Gastroesophageal sphincter (tissue), 4 donors: ENCODE measurements around the gene DYNLT4. TPM values are rescaled to one million over a fixed set of nuclear protein-coding genes. Genes with fewer than 3 reads are reported as not detected.

Source experiments
- ATAC-seq: fragments of 150-250 bp; one replicate; pipeline ENCODE4 v1.9.1; 2016; ENCODE audit warnings: mild to moderate bottlenecking, moderate library complexity
- H3K27ac ChIP-seq, 4 donors: fragments of 200-600 bp; sonication (generic) in 3 of 4; 1 replicate in 3 of 4; 2 replicates in 1 of 4; pipeline ENCODE4 v1.5.1; 2016 to 2019
- H3K27me3 ChIP-seq: fragments of 200-600 bp; sonication (generic); one replicate; pipeline ENCODE4 v1.5.1; 2019
- H3K36me3 ChIP-seq, 2 donors: fragments of 200-600 bp; sonication (generic); one replicate each; pipeline ENCODE4 v1.5.1; 2019; ENCODE audit warnings: control low read depth in 1 of 2
- H3K4me1 ChIP-seq, 3 donors: fragments of 200-600 bp; sonication (generic); 1 replicate in 2 of 3; 2 replicates in 1 of 3; pipeline ENCODE4 v1.5.1; 2016 to 2019; ENCODE audit warnings: control low read depth in 2 of 3
- H3K4me3 ChIP-seq, 2 donors: fragments of 200-600 bp; sonication (generic); one replicate each; pipeline ENCODE4 v1.5.1; 2019; ENCODE audit warnings: mild to moderate bottlenecking in 1 of 2, moderate library complexity in 1 of 2
- H3K9me3 ChIP-seq, 3 donors: fragments of 200-600 bp; sonication (generic); one replicate each; pipeline ENCODE4 v1.5.1; 2017 to 2019; ENCODE audit warnings: control low read depth in 2 of 3
- CTCF ChIP-seq, 4 experiments: fragments of 200-600 bp in 2 of 4; fragments of 450-650 bp in 2 of 4; sonication (generic) in 1 of 4; IDR thresholded peaks; one replicate each; pipeline ENCODE4 v1.5.1; 2017 to 2019; ENCODE audit warnings: antibody characterized with exemption in 4 of 4, mild to moderate bottlenecking in 2 of 4, moderate library complexity in 2 of 4
- EP300 ChIP-seq: sonication (generic); formaldehyde crosslinking; IDR thresholded peaks from one replicate; pipeline ENCODE4 v1.6.1; 2017; ENCODE audit warnings: antibody characterized with exemption, mild to moderate bottlenecking
- POLR2A ChIP-seq, 2 donors: fragments of 450-650 bp; IDR thresholded peaks; one replicate each; pipeline ENCODE4 v1.6.1; 2017; ENCODE audit warnings: antibody characterized with exemption in 2 of 2, mild to moderate bottlenecking in 2 of 2, moderate library complexity in 1 of 2
- POLR2AphosphoS5 ChIP-seq: sonication (generic); formaldehyde crosslinking; IDR thresholded peaks from one replicate; pipeline ENCODE4 v1.6.1; 2017; ENCODE audit warnings: antibody characterized with exemption
- WGBS, 2 donors: methylation state at CpG; one replicate each; pipeline ENCODE4 v1.1.5; 2018; ENCODE audit warnings: low coverage in 1 of 2; 5-methylcytosine and 5-hydroxymethylcytosine counted together
- total RNA-seq, 4 donors: library from RNA; depleted of rRNA; stranded (reverse); fragments of >200 nt; gene quantifications; one replicate each; pipeline ENCODE4 v1.1.0, GENCODE V29; 2016

DYNLT4 gene
- total RNA-seq, 4 donors from 2014 or later: 1.4 TPM; not detected in 3

- Histone ChIP-seq H3K9me3 (no peaks in the 10 kb centered on the region), H3K27ac (peak overlapping the region in 2 of 4 donors; percentile 25 to 72), H3K4me1 (peaks cover 0 to 36% (median 18%) of the 10 kb centered on the region in 3 donors), H3K27me3 (no peaks in the 10 kb centered on the region), H3K4me3 (peak overlapping the region; percentile 37 to 63), H3K36me3 (peaks cover 0 to 27% of the 10 kb centered on the region in 2 donors)
- WGBS, 2 donors: 20% methylated on average over 15 of the region's 71 CpGs; no CpG with 5 or more reads in 1 of the 2 donors
- ATAC-seq: peak; percentile 17
- TF ChIP-seq POLR2A (IDR thresholded peaks at IDR 0.05) (no peak), CTCF (IDR thresholded peaks at IDR 0.05) (peak in 1 of 4 experiments; percentile 19)
These were observed 22.8 kb downstream of the DYNLT4 start for GRCh38 chr1:44784094-44785028.

- H3K36me3 ChIP-seq: peaks cover 0 to 33% of the 10 kb centered on the region in 2 donors
- WGBS, 2 donors: 25 to 28% methylated on average over 4 to 6 of the region's 8 CpGs
- ATAC-seq: no peak
- H3K4me1 ChIP-seq: peaks cover 0 to 36% (median 18%) of the 10 kb centered on the region in 3 donors
- H3K4me3 ChIP-seq: peak overlapping the region; percentile 37 to 63
- H3K9me3 ChIP-seq: no peaks in the 10 kb centered on the region
- TF ChIP-seq CTCF (IDR thresholded peaks at IDR 0.05): no peak
- TF ChIP-seq EP300: no peak
- no peak for TF ChIP-seq POLR2A (IDR thresholded peaks at IDR 0.05)
- no peak for TF ChIP-seq POLR2AphosphoS5
- peak overlapping the region in 2 of 4 donors; percentile 25 to 72 for H3K27ac ChIP-seq
- H3K27me3 ChIP-seq: no peaks in the 10 kb centered on the region
These were observed 23.5 kb downstream of the DYNLT4 start for GRCh38 chr1:44783697-44784093.

- Histone ChIP-seq H3K36me3 (peaks cover 0 to 58% of the 10 kb centered on the region in 2 donors), H3K4me1 (peaks cover 0 to 50% (median 19%) of the 10 kb centered on the region in 3 donors), H3K27me3 (no peaks in the 10 kb centered on the region), H3K4me3 (no peak overlapping the region), H3K9me3 (no peaks in the 10 kb centered on the region), H3K27ac (no peak overlapping the region)
- ATAC-seq: no peak
- TF ChIP-seq POLR2AphosphoS5: no peak
- TF ChIP-seq POLR2A (IDR thresholded peaks at IDR 0.05): no peak
- no peak for TF ChIP-seq CTCF (IDR thresholded peaks at IDR 0.05)
- no peak for TF ChIP-seq EP300
- 82 to 95% methylated on average over 9 to 10 of the region's 14 CpGs for WGBS, 2 donors
These were observed 26.5 kb downstream of the DYNLT4 start for GRCh38 chr1:44780583-44781121.

- no peak overlapping the region for H3K27ac ChIP-seq
- no peak overlapping the region for H3K4me3 ChIP-seq
- WGBS, 2 donors: 90 to 91% methylated on average over 2 to 6 of the region's 6 CpGs
- ATAC-seq: no peak
- no peaks in the 10 kb centered on the region for H3K9me3 ChIP-seq
- H3K27me3 ChIP-seq: no peaks in the 10 kb centered on the region
- H3K36me3 ChIP-seq: peaks cover 0 to 58% of the 10 kb centered on the region in 2 donors
- TF ChIP-seq EP300 (no peak), POLR2A (IDR thresholded peaks at IDR 0.05) (no peak), POLR2AphosphoS5 (no peak), CTCF (IDR thresholded peaks at IDR 0.05) (no peak)
- H3K4me1 ChIP-seq: peaks cover 0 to 40% (median 10%) of the 10 kb centered on the region in 3 donors
These were observed 28.2 kb downstream of the DYNLT4 start for GRCh38 chr1:44778705-44779576.
